Breast epithelium (tissue), 3 donors: ENCODE results near the gene SEC14L1.

Experiments used
- POLR2A ChIP-seq: fragments of 450-650 bp; IDR thresholded peaks from one replicate; pipeline ENCODE4 v1.6.1; 2016; ENCODE audit warnings: antibody characterized with exemption, mild to moderate bottlenecking, moderate library complexity
- POLR2AphosphoS5 ChIP-seq, 3 donors: sonication (generic); formaldehyde crosslinking; IDR thresholded peaks; one replicate each; pipeline ENCODE4 v1.6.1; 2017; ENCODE audit warnings: antibody characterized with exemption in 3 of 3
- TF ChIP-seq, protein P1 (sequence below), 3 donors: fragments of 450-650 bp; IDR thresholded peaks; one replicate each; pipeline ENCODE4 v1.5.1; 2016 to 2017; ENCODE audit warnings: antibody characterized with exemption in 3 of 3, mild to moderate bottlenecking in 3 of 3, moderate library complexity in 3 of 3

DNA sequence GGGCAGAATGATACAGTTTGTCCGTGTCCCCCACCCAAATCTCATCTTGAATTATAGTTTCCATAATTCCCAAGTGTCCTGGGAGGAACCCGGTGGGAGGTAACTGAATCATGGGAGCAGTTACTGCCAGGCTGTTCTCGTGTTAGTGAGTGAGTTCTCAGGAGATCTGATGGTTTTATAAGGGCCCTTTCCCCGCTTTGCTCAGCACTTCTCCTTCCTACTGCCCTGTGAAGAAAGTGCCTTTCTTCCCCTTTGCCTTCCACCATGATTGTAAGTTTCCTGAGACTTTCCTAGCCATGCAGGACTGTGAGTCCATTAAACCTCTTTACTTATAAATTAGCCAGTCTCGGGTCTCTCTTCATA is 28.9 kb upstream of the SEC14L1 start:
- TF ChIP-seq, protein P1, sequence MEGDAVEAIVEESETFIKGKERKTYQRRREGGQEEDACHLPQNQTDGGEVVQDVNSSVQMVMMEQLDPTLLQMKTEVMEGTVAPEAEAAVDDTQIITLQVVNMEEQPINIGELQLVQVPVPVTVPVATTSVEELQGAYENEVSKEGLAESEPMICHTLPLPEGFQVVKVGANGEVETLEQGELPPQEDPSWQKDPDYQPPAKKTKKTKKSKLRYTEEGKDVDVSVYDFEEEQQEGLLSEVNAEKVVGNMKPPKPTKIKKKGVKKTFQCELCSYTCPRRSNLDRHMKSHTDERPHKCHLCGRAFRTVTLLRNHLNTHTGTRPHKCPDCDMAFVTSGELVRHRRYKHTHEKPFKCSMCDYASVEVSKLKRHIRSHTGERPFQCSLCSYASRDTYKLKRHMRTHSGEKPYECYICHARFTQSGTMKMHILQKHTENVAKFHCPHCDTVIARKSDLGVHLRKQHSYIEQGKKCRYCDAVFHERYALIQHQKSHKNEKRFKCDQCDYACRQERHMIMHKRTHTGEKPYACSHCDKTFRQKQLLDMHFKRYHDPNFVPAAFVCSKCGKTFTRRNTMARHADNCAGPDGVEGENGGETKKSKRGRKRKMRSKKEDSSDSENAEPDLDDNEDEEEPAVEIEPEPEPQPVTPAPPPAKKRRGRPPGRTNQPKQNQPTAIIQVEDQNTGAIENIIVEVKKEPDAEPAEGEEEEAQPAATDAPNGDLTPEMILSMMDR (IDR thresholded peaks at IDR 0.05) = no peak
- no peak for TF ChIP-seq POLR2A
- TF ChIP-seq POLR2AphosphoS5 (IDR thresholded peaks at IDR 0.05) = no peak
